ENCODE measurements around the gene LARP1.

DNA sequence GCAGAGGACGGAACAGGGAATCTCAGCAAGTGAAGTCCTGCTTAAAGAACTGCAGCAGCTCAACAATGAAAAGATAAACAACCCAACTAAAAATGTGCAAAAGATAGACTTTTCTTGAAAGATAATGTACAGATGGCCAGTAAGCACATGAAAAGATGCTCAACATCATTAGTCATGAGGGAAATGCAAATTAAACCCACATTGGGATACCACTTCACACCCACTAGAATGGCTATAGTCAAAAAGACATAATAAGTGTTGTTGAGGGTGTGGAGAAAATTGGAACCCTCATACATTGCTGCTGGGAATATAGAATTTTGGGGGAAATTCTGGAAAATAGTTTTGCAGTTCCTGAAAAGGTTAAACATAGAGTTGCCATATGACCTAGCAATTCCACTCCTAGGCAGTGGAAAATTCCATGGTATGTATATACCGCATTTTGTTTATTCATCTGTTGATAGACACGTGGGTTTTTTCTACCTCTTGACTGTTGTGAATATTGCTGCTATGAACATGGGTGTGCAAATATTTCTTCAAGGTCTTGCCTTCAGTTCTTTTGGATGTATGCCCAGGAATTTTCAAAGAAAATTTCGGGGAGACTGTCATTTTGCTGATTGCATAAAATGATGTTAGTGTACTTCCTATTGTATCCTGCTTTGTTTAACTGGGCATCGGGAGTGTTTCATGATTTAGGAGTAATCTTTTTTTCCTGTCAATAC lies 110.4 kb downstream of the LARP1 start:
- TF ChIP-seq POLR2A (IDR thresholded peaks at IDR 0.05; ENCODE audit: low read depth, low read length): no peak
- no peak for TF ChIP-seq TAF1 (IDR thresholded peaks at IDR 0.05; ENCODE audit: low read depth, low read length)
- no peak for TF ChIP-seq POLR2AphosphoS5 (IDR thresholded peaks at IDR 0.05; ENCODE audit: low read depth, low read length)
- no peak for TF ChIP-seq SPI1 (IDR thresholded peaks at IDR 0.05; ENCODE audit: low read depth, low read length)
